ENCODE measurements around the gene ANKH.

- TF ChIP-seq NR3C1 (IDR thresholded peaks at IDR 0.05) (no peak), CTCF (IDR thresholded peaks at IDR 0.05) (no peak), ELK1 (IDR thresholded peaks at IDR 0.05; ENCODE audit: low read depth, low read length) (no peak), RFX5 (IDR thresholded peaks at IDR 0.05) (no peak), KDM1A (IDR thresholded peaks at IDR 0.05; ENCODE audit: low read depth) (no peak), POLR2A (IDR thresholded peaks at IDR 0.05; ENCODE audit: low read length) (no peak), ZNF302 (CRISPR knock-in tag; IDR thresholded peaks at IDR 0.05) (no peak), CHD2 (IDR thresholded peaks at IDR 0.05; ENCODE audit: low read length, partially characterized antibody) (no peak), MAX (IDR thresholded peaks at IDR 0.05) (no peak), RCOR1 (IDR thresholded peaks at IDR 0.05; ENCODE audit: low read depth, low read length) (no peak), BCL3 (IDR thresholded peaks at IDR 0.05) (no peak)
These were observed 44.9 kb downstream of the ANKH start for GRCh38 chr5:14826714-14827113.
